ENCODE measurements around the gene HK1. TPM values are rescaled to one million over a fixed set of nuclear protein-coding genes. Genes with fewer than 3 reads are reported as not detected.
A peak's percentile ranks its signal among the peaks of the same experiment; 100 is the strongest.

Gene HK1
- total and polyA plus RNA-seq, 4 donors, result 1.8 to 166 (median 7.4) TPM

GRCh38 chr10:69317626-69318105, 39.4 kb downstream of the HK1 start:
- 68% methylated on average over 8 of the region's 8 CpGs for WGBS
- no peak overlapping the region for H3K9ac ChIP-seq (ENCODE audit: low read depth in 1 of 2, low read length in 2 of 2)
- no peaks in the 10 kb centered on the region for H3K9me3 ChIP-seq (ENCODE audit: control insufficient read depth in 4 of 4, low read length in 3 of 4)
- H3K27ac ChIP-seq (ENCODE audit: low read depth in 1 of 2, low read length in 2 of 2), result peak overlapping the region; percentile 91
- H3K36me3 ChIP-seq (ENCODE audit: control insufficient read depth in 4 of 4, insufficient read depth in 3 of 4, low read depth in 1 of 4, low read length in 3 of 4), result no peaks in the 10 kb centered on the region
- H3K27me3 ChIP-seq (ENCODE audit: control insufficient read depth in 4 of 4, insufficient read depth in 4 of 4, low read length in 3 of 4), result peaks cover 0 to 7% (median 0%) of the 10 kb centered on the region in 4 donors
- H3K4me1 ChIP-seq (ENCODE audit: control insufficient read depth in 4 of 4, insufficient read depth in 4 of 4, low read length in 3 of 4), result peaks cover 4 to 23% (median 17%) of the 10 kb centered on the region in 4 donors
- TF ChIP-seq FOXA1 (IDR thresholded peaks at IDR 0.05) (no peak), ATF3 (IDR thresholded peaks at IDR 0.05) (no peak), REST (IDR thresholded peaks at IDR 0.05) (no peak), CTCF (IDR thresholded peaks at IDR 0.05; ENCODE audit: low read depth, low read length, missing input control) (no peak)
- DNase-seq (ENCODE audit: low spot score), result no peak
- peak overlapping the region in 2 of 3 donors; percentile 61 to 65 for H3K4me3 ChIP-seq (ENCODE audit: low read depth in 1 of 3, low read length in 3 of 3)

GRCh38 chr10:69318106-69318866, 40.0 kb downstream of the HK1 start:
- TF ChIP-seq GABPA (IDR thresholded peaks at IDR 0.05 in 1 of 2, conservative IDR thresholded peaks at IDR 0.05 in 1 of 2), result no peak
- no peak for TF ChIP-seq NR2F2 (IDR thresholded peaks at IDR 0.05)
- peak; percentile 90 for DNase-seq (ENCODE audit: low spot score)
- no peaks in the 10 kb centered on the region for H3K36me3 ChIP-seq (ENCODE audit: control insufficient read depth in 4 of 4, insufficient read depth in 3 of 4, low read depth in 1 of 4, low read length in 3 of 4)
- no peaks in the 10 kb centered on the region for H3K9me3 ChIP-seq (ENCODE audit: control insufficient read depth in 4 of 4, low read length in 3 of 4)
- peaks cover 4 to 23% (median 17%) of the 10 kb centered on the region in 4 donors for H3K4me1 ChIP-seq (ENCODE audit: control insufficient read depth in 4 of 4, insufficient read depth in 4 of 4, low read length in 3 of 4)
- peaks cover 0 to 7% (median 0%) of the 10 kb centered on the region in 4 donors for H3K27me3 ChIP-seq (ENCODE audit: control insufficient read depth in 4 of 4, insufficient read depth in 4 of 4, low read length in 3 of 4)
- H3K4me3 ChIP-seq (ENCODE audit: low read depth in 1 of 3, low read length in 3 of 3), result peak overlapping the region; percentile 61 to 65 (median 64)
- peak overlapping the region; percentile 9 to 44 for H3K9ac ChIP-seq (ENCODE audit: low read depth in 1 of 2, low read length in 2 of 2)
- peak overlapping the region; percentile 91 for H3K27ac ChIP-seq (ENCODE audit: low read depth in 1 of 2, low read length in 2 of 2)
- WGBS, result 12% methylated on average over 90 of the region's 90 CpGs

- Histone ChIP-seq H3K4me3 (ENCODE audit: low read depth in 1 of 3, low read length in 3 of 3) (peak overlapping the region; percentile 61 to 65 (median 64)), H3K4me1 (ENCODE audit: control insufficient read depth in 4 of 4, insufficient read depth in 4 of 4, low read length in 3 of 4) (peaks cover 4 to 23% (median 17%) of the 10 kb centered on the region in 4 donors), H3K27ac (ENCODE audit: low read depth in 1 of 2, low read length in 2 of 2) (peak overlapping the region; percentile 91), H3K27me3 (ENCODE audit: control insufficient read depth in 4 of 4, insufficient read depth in 4 of 4, low read length in 3 of 4) (peaks cover 0 to 7% (median 0%) of the 10 kb centered on the region in 4 donors), H3K9ac (ENCODE audit: low read depth in 1 of 2, low read length in 2 of 2) (peak overlapping the region; percentile 40 to 50), H3K36me3 (ENCODE audit: control insufficient read depth in 4 of 4, insufficient read depth in 3 of 4, low read depth in 1 of 4, low read length in 3 of 4) (no peaks in the 10 kb centered on the region), H3K9me3 (ENCODE audit: control insufficient read depth in 4 of 4, low read length in 3 of 4) (no peaks in the 10 kb centered on the region)
- peak; percentile 69 for DNase-seq (ENCODE audit: low spot score)
- 7% methylated on average over 73 of the region's 73 CpGs for WGBS
- TF ChIP-seq HNF4A (conservative IDR thresholded peaks at IDR 0.05), result no peak
- no peak for TF ChIP-seq GABPA (IDR thresholded peaks at IDR 0.05 in 1 of 2, conservative IDR thresholded peaks at IDR 0.05 in 1 of 2)
- TF ChIP-seq RXRA (IDR thresholded peaks at IDR 0.05), result no peak
- no peak for TF ChIP-seq YY1 (IDR thresholded peaks at IDR 0.05)
- TF ChIP-seq CTCF (IDR thresholded peaks at IDR 0.05; ENCODE audit: low read depth, low read length, missing input control), result no peak
- no peak for TF ChIP-seq HNF4G (IDR thresholded peaks at IDR 0.05)
- TF ChIP-seq RAD21 (IDR thresholded peaks at IDR 0.05), result no peak
- peak; percentile 13 for TF ChIP-seq MAX (IDR thresholded peaks at IDR 0.05)
- peak; percentile 53 for TF ChIP-seq NR2F2 (IDR thresholded peaks at IDR 0.05)
- TF ChIP-seq JUND (IDR thresholded peaks at IDR 0.05), result no peak
Observed at GRCh38 chr10:69318867-69319727, 40.8 kb downstream of the HK1 start.

Data from liver (tissue), 9 donors.